SH-SY5Y (cell line): ENCODE data around the gene RETNLB.

ENCODE experiments used
- GATA2 ChIP-seq: IDR thresholded peaks from 2 replicates; pipeline ENCODE4 v1.6.1; 2011; ENCODE audit warnings: mild to moderate bottlenecking, low read depth, low read length
- GATA3 ChIP-seq: IDR thresholded peaks from 2 replicates; pipeline ENCODE4 v1.6.1; 2011; ENCODE audit warnings: low read depth, mild to moderate bottlenecking, low read length, moderate library complexity

DNA sequence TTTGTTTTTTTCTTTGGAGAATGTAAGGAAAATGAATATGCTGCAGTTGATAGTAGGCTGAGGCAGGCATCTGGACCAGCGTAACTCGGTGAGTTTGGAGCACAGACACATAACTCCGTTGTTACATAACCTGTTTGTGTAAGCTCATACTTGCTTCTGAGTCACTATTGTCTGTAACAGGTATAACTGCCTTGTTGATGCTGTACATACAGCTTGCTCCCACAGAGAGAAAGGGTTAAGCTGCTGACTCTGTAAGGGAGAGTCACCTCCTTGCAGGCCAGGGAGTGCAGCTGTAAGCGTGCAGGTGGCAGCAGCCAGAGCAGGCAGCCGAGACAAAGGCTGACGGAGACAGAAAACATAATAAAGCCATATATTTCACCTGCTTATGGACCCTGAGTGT lies 20.4 kb downstream of the RETNLB start:
- no peak for TF ChIP-seq GATA2
- no peak for TF ChIP-seq GATA3
